Panc1 (cell line): ENCODE data around the gene TENM3.

Source experiments
- CTCF ChIP-seq: fragments of 450-650 bp; IDR thresholded peaks from 2 replicates; pipeline ENCODE4 v1.5.1; 2017; ENCODE audit warnings: mild to moderate bottlenecking
- POLR2AphosphoS5 ChIP-seq: IDR thresholded peaks from 2 replicates; pipeline ENCODE4 v1.6.1; 2012; ENCODE audit warnings: mild to moderate bottlenecking, low read depth, low read length, moderate library complexity
- TCF7L2 ChIP-seq: IDR thresholded peaks from 2 replicates; pipeline ENCODE4 v1.6.1; 2011; ENCODE audit warnings: mild to moderate bottlenecking, low read depth, low read length, inconsistent platforms

- no peak for TF ChIP-seq CTCF
- TF ChIP-seq POLR2AphosphoS5: no peak
- TF ChIP-seq TCF7L2: no peak
Measured at GRCh38 chr4:182265881-182266280, 22.7 kb downstream of the TENM3 start.
